GM12878 (cell line): ENCODE data around the gene ZNRF3. TPM values are rescaled to one million over a fixed set of nuclear protein-coding genes. Genes with fewer than 3 reads are reported as not detected.

Experiments
- ATAC-seq: fragments of 200-7000 bp; cut with Tn5 transposase; 3 replicates; pipeline ENCODE4 v1.9.1; 2020; ENCODE audit warnings: mild to moderate bottlenecking, moderate library complexity
- BruUV-seq: library from RNA; stranded (reverse); fragments of 400-500 nt; replicated peaks from 2 replicates; lab custom pipeline; 2021; lab: Mats Ljungman, UMichigan
- CTCF ChIA-PET: fragments of 300-600 bp; sonication (Branson Sonifier 250); formaldehyde crosslinking; extraction: SDS; loops from one replicate; lab custom pipeline; 2021; ENCODE audit warnings: inconsistent platforms; lab: Yijun Ruan, JAX
- POLR2A ChIA-PET: fragments of 350-600 bp; formaldehyde crosslinking; extraction: SDS; loops from one replicate; lab custom pipeline; 2021; ENCODE audit warnings: inconsistent platforms; lab: Charles Lee
- RAD21 ChIA-PET: fragments of 300-600 bp; sonication (Branson Sonifier 250); formaldehyde crosslinking; loops from one replicate; lab custom pipeline; 2023; ENCODE audit warnings: antibody characterized with exemption; ENCODE audit not compliant: unreplicated experiment; lab: Charles Lee
- SMC1A ChIA-PET: fragments of 300-600 bp; sonication (Branson Sonifier 250); formaldehyde crosslinking; loops from one replicate; lab custom pipeline; 2023; ENCODE audit not compliant: unreplicated experiment, uncharacterized antibody; lab: Charles Lee
- DNase-seq: peaks from one replicate; pipeline ENCODE4 v3.0.0-alpha.2; 2011; ENCODE audit warnings: low read depth, low spot score
- FAIRE-seq: peaks from 3 replicates; lab custom pipeline; 2011; peaks lifted over from hg19 to GRCh38; lab: Jason Lieb, UNC
- H2AFZ ChIP-seq: 2 replicates; pipeline ENCODE4 v1.6.0; 2011; ENCODE audit warnings: low read depth, low read length, control low read depth; ENCODE audit not compliant: control insufficient read depth
- H3K27ac ChIP-seq: 2 replicates; pipeline ENCODE4 v1.5.1; 2011; ENCODE audit warnings: control low read depth; ENCODE audit not compliant: control insufficient read depth, insufficient read depth
- H3K27me3 ChIP-seq, 2 experiments: replicated peaks in 1 of 2; 2 replicates each; pipeline versions ENCODE4 v1.6.0 to v1.6.1; 2011; ENCODE audit warnings: low read length in 1 of 2; ENCODE audit not compliant: control insufficient read depth in 2 of 2, insufficient read depth in 2 of 2
- H3K36me3 ChIP-seq, 2 experiments: 2 replicates each; pipeline ENCODE4 v1.5.1; 2011; ENCODE audit warnings: low read length in 1 of 2; ENCODE audit not compliant: control insufficient read depth in 2 of 2, insufficient read depth in 2 of 2
- H3K4me1 ChIP-seq: 2 replicates; pipeline ENCODE4 v1.6.1; 2011; ENCODE audit warnings: mild to moderate bottlenecking, low read length, moderate library complexity, mixed read lengths; ENCODE audit not compliant: control insufficient read depth, insufficient read depth
- H3K4me2 ChIP-seq: 2 replicates; pipeline ENCODE4 v1.6.0; 2011; ENCODE audit warnings: control low read depth; ENCODE audit not compliant: control insufficient read depth, insufficient read depth
- H3K4me3 ChIP-seq: fragments of 200-600 bp; sonication (generic); 2 replicates; pipeline ENCODE4 v1.5.1; 2016
- H3K79me2 ChIP-seq: 2 replicates; pipeline ENCODE4 v1.6.0; 2011; ENCODE audit warnings: low read length; ENCODE audit not compliant: control insufficient read depth, insufficient read depth
- H3K9ac ChIP-seq: 2 replicates; pipeline ENCODE4 v1.8.0; 2011; ENCODE audit warnings: low read length, control low read depth, mixed read lengths; ENCODE audit not compliant: control insufficient read depth, insufficient read depth
- H3K9me3 ChIP-seq: replicated peaks from 3 replicates; pipeline ENCODE4 v1.5.1; 2011; ENCODE audit warnings: mild to moderate bottlenecking, low read length; ENCODE audit not compliant: control insufficient read depth, insufficient read depth
- H4K20me1 ChIP-seq: 2 replicates; pipeline ENCODE4 v1.6.0; 2011; ENCODE audit not compliant: control insufficient read depth, insufficient read depth
- BMI1 ChIP-seq: fragments of 450-650 bp; IDR thresholded peaks from 2 replicates; pipeline ENCODE4 v1.6.1; 2016; ENCODE audit warnings: mild to moderate bottlenecking, moderate library complexity, borderline replicate concordance
- DPF2 ChIP-seq: fragments of 450-650 bp; IDR thresholded peaks from 2 replicates; pipeline ENCODE4 v1.6.1; 2017; ENCODE audit warnings: mild to moderate bottlenecking
- IRF3 ChIP-seq: fragments of 450-650 bp; IDR thresholded peaks from 2 replicates; pipeline ENCODE4 v1.6.1; 2014; ENCODE audit warnings: mild to moderate bottlenecking
- NBN ChIP-seq: fragments of 450-650 bp; IDR thresholded peaks from 2 replicates; pipeline ENCODE4 v1.6.1; 2016
- WGBS: methylation state at CpG from one replicate; pipeline ENCODE4 v1.1.6; 2016; ENCODE audit warnings: low lambda C conversion rate; ENCODE audit not compliant: insufficient replicate concordance, insufficient coverage; ENCODE audit errors: missing lambda C conversion rate; 5-methylcytosine and 5-hydroxymethylcytosine counted together
- in situ Hi-C: fragments of 300-500 bp; cut with MboI; formaldehyde crosslinking; loops from 9 replicates; pipeline ENCODE4 v1.14.3; 2018; ENCODE audit warnings: mixed read lengths
- intact Hi-C: fragments of 100-400 bp; cut with micrococcal nuclease; formaldehyde crosslinking; loops from one replicate; pipeline ENCODE4 v1.14.2; 2022; ENCODE audit not compliant: unreplicated experiment
- polyA plus RNA-seq, 11 experiments: library from polyadenylated mRNA; depleted of rRNA in 4 of 11; unstranded in 6 of 11; stranded (reverse) in 5 of 11; fragments of >200 nt; fragmentation: Nextera tagmentation in 4 of 11; fragmentation: Illumina TruSeq in 1 of 11; extraction: Ambion mirVana in 4 of 11; extraction: Trizol in 1 of 11; gene quantifications; 1 replicate in 1 of 11; 2 replicates in 10 of 11; pipeline versions ENCODE4 v1.2.1 to v1.2.3, GENCODE V29; 2011 to 2016; ENCODE audit warnings: inconsistent platforms in 2 of 11, missing spikeins in 2 of 11, low read depth in 1 of 11
- total RNA-seq, 4 experiments: library from RNA; depleted of rRNA in 3 of 4; stranded (reverse); fragments of >200 nt in 3 of 4; fragmentation: Illumina TruSeq in 1 of 4; extraction: Trizol in 1 of 4; gene quantifications; 2 replicates each; pipeline versions ENCODE4 v1.2.1 to v1.2.3, GENCODE V29; 2013 to 2021
- TF ChIP-seq, protein P1 (sequence below): IDR thresholded peaks from 2 replicates; pipeline ENCODE4 v1.6.1; 2011; ENCODE audit warnings: low read depth, low read length, improper control_type of control experiment, borderline replicate concordance

The ZNRF3 gene
- total and polyA plus RNA-seq, 10 of the 15 experiments (the other 5 are each of a cell fraction or from before 2014, with no cell fraction given): 0.05 to 2.4 (median 0.46) TPM

- in situ Hi-C loops: no loop called here
- no peak overlapping the region for H2AFZ ChIP-seq
- no peak overlapping the region for H3K9ac ChIP-seq
- BruUV-seq: no TSS peak
- ATAC-seq (no peak), FAIRE-seq (no peak), DNase-seq (no peak)
- 0 out of 4 replicates have a peak, but pooled peaks cover 0 to 2% of the 10 kb centered on the region in 2 experiments for H3K27me3 ChIP-seq
- WGBS: 36% methylated on average over 4 of the region's 4 CpGs
- no peaks in the 10 kb centered on the region; the same call in 2 of the 3 replicates for H3K9me3 ChIP-seq
- no peak overlapping the region for H3K27ac ChIP-seq
- H3K79me2 ChIP-seq: no peaks in the 10 kb centered on the region
- H3K4me2 ChIP-seq: no peak overlapping the region
- RAD21 ChIA-PET: interaction anchor here (0.7 to 1.9 kb wide), 11 partner anchors 10 to 223 kb away, joined by 3 to 7 read pairs (median 4); no protein-coding TSS in a partner anchor
- CTCF ChIA-PET: interaction anchor here (1.1 to 3.4 kb wide), 5 partner anchors 11 to 159 kb away, joined by 3 to 19 read pairs (median 3); no protein-coding TSS in a partner anchor
- TF ChIP-seq NBN (no peak), DPF2 (no peak)
- TF ChIP-seq, protein P1, sequence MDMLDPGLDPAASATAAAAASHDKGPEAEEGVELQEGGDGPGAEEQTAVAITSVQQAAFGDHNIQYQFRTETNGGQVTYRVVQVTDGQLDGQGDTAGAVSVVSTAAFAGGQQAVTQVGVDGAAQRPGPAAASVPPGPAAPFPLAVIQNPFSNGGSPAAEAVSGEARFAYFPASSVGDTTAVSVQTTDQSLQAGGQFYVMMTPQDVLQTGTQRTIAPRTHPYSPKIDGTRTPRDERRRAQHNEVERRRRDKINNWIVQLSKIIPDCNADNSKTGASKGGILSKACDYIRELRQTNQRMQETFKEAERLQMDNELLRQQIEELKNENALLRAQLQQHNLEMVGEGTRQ: no peak
- intact Hi-C loops: no loop called here
- POLR2A ChIA-PET: interaction anchor here (0.7 to 5.7 kb wide), 11 partner anchors 11 to 132 kb away, joined by 3 to 27 read pairs (median 4); no protein-coding TSS in a partner anchor
- H3K4me1 ChIP-seq: no peaks in the 10 kb centered on the region
- H3K36me3 ChIP-seq: no peaks in the 10 kb centered on the region; a peak in 1 of 4 replicates
- no peaks in the 10 kb centered on the region; the same call in 1 of the 2 replicates for H4K20me1 ChIP-seq
- SMC1A ChIA-PET: interaction anchor here (0.7 to 4.6 kb wide), 14 partner anchors 9 to 115 kb away, joined by 3 to 50 read pairs (median 3); no protein-coding TSS in a partner anchor
- H3K4me3 ChIP-seq: no peak overlapping the region
Observed at GRCh38 chr22:29014293-29014692, 130.9 kb downstream of the ZNRF3 start.

DNA sequence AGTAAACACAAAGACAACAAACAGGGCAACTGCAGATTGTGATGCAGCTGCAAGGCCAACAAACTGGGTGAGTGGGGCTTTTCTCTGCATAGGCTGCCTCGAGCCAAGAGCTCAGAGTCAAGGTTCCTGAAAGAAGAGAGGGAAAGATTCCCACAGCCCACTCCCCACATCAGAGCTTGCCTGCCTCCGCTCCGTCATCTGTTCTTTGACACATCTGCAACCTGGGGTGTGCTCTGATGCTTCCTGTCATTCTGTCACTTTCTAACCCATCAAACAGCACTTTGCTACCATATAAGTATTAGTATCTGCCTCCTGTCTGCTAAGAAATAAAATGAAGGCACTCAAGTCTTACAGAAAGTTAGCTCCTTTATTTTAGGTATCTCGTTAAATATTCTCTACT, 131.4 kb downstream of the ZNRF3 start:
- Histone ChIP-seq H3K27ac (no peak overlapping the region), H3K27me3 (0 out of 4 replicates have a peak, but pooled peaks cover 0 to 2% of the 10 kb centered on the region in 2 experiments), H2AFZ (no peak overlapping the region), H3K9ac (no peak overlapping the region), H3K4me1 (no peaks in the 10 kb centered on the region), H3K9me3 (no peaks in the 10 kb centered on the region; the same call in 2 of the 3 replicates), H3K4me3 (no peak overlapping the region), H4K20me1 (no peaks in the 10 kb centered on the region; the same call in 1 of the 2 replicates), H3K79me2 (no peaks in the 10 kb centered on the region), H3K36me3 (no peaks in the 10 kb centered on the region; a peak in 1 of 4 replicates), H3K4me2 (no peak overlapping the region)
- ChIA-PET SMC1A (interaction anchor here (0.7 to 4.6 kb wide), 16 partner anchors 9 to 115 kb away, joined by 3 to 50 read pairs (median 3); no protein-coding TSS in a partner anchor), RAD21 (interaction anchor here (1.0 to 4.4 kb wide), 8 partner anchors 10 to 224 kb away, joined by 3 to 18 read pairs (median 6); no protein-coding TSS in a partner anchor), POLR2A (interaction anchor here (0.7 to 5.7 kb wide), 11 partner anchors 11 to 132 kb away, joined by 3 to 27 read pairs (median 4); no protein-coding TSS in a partner anchor), CTCF (interaction anchor here (1.1 to 3.4 kb wide), 4 partner anchors 12 to 159 kb away, joined by 3 to 19 read pairs (median 8); no protein-coding TSS in a partner anchor)
- FAIRE-seq (no peak), ATAC-seq (no peak), DNase-seq (no peak)
- no TSS peak for BruUV-seq
- intact Hi-C loops (loop anchor here (5.0 kb wide), 1 partner anchor 107 kb away; no protein-coding TSS in a partner anchor), in situ Hi-C loops (no loop called here)
- 63% methylated on average over 4 of the region's 4 CpGs for WGBS
- no peak for TF ChIP-seq BMI1
- no peak for TF ChIP-seq IRF3
